HuH-7.5 (cell line): Measurements from ENCODE around the gene SCFD2.
"Not testable (repeated sequence)": the region's sequence is repeated elsewhere in the genome, so short reads cannot be mapped to it uniquely, and the experiment has no call there.

Source experiments
- DNase-seq: peaks from one replicate; pipeline ENCODE4 v3.0.0; 2011; ENCODE audit warnings: low spot score

The SCFD2 gene

DNA sequence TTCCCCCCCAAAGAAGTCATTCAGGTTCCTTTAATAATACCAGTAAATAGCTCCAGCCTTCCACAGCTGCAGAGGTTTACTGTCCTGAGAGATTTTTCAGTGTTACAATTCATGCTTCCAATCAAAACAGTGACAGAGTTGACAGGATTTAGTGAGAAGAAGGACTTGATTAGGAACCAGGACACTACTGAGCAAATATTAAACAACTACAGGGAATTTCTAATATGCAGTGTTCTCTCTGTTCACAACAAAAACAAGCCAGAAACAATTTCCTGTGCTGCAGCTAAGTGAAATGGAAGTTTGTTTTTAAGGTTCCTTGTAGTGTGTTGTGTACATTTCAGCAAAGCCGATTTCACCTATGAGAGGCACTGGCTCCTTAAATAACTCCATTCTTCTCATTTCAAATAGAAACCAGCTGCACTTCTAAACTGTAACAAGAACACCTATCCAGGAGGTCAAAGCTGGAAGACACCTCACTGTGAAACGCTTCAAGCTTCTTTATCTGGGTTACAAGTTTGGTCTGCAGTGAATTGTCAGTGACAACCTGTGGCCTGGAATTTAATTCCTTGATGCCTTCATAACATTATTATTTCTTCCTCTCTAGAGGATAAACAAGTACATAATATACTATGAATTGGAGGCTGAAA is 354.5 kb downstream of the SCFD2 start:
- no peak for DNase-seq

DNA sequence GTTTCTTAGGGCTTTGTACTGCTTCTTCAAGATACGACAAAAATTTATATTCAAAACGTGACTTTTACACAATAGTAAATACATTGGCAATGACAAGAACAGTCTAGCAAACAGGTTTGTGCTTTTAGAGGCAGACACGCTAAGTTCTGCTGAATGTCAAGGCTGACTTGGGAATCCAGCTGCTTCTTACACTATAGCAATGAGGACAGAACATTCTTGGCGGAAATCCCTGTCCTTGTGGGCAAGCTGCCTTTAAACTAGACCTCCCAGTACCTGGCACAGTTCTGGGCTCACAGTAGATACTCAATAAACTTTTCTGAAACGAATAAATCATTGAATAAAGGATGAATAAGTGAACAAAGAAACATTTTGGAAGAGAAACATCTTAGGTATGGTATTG is 355.5 kb downstream of the SCFD2 start:
- DNase-seq = no peak

- no peak for DNase-seq
These were observed 356.0 kb downstream of the SCFD2 start for GRCh38 chr4:53009824-53010223.

DNA sequence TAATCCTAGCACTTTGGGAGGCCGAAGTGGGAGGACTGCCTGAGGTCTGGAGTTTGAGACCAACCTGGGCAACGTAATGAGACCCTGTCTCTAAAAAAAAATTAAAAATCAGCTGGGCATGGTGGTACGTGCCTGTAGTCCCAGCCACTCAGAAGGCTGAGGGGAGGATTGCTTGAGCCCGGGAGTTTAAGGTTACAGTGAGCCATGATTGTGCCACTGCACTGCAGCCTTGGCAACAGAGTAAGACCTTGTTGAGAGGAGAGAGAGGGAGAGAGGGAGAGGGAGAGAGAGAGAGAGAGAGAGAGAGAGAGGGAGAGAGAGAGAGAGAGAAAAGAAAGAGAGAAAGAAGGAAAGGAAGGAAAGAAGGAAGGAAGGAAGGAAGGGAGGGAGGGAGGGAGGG is 358.8 kb downstream of the SCFD2 start:
- DNase-seq = no peak

DNA sequence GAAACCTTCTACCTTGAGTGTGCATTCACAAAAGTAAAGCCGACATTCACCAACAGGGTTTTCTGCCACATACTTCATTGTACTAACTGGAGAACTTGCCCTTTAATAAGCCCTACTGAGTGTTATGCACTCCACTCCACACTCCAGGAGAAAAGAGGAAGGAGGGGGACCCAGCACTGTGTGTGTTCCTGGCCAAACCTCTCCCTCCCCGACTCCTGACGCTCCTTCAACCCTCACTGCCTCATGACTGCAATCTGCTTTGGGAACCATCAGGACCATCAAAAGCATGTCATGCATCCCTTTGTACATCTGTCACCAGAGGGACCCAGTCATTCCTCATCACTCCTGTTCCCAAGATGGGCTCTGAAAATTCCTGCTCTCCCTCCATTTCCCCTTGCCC is 360.1 kb downstream of the SCFD2 start:
- no peak for DNase-seq

GRCh38 chr4:53005149-53005546 is 360.7 kb downstream of the SCFD2 start:
- peak; percentile 38 for DNase-seq

DNA sequence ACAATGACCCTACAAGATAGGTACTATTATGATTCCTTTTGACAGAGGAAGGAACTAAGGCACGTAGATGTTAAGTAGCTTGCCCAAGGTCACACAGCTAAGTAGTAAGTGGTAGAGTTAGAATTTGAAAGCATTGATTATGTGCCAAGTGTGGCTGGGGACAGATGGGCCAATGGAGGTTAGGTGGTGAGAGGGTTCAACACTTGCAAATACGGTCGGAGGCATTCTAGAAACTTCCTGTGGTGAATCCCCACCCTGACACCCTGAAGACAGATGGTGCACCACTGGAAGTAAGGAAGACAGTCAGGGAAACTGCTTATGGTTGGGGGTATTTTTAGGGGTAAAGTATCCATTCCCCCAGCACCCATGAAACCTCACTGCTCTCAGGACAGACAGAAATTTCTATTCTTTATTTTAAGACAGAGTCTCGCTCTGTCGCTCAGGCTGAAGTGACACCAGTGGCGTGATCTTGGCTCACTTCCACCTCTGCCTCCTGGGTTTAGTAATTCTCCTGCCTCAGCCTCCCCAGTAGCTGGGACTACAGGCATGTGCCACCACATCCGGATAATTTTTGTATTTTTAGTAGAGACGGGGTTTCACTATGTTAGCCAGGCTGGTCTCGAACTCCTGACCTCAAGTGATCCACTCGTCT is 361.2 kb downstream of the SCFD2 start:
- no peak for DNase-seq

DNA sequence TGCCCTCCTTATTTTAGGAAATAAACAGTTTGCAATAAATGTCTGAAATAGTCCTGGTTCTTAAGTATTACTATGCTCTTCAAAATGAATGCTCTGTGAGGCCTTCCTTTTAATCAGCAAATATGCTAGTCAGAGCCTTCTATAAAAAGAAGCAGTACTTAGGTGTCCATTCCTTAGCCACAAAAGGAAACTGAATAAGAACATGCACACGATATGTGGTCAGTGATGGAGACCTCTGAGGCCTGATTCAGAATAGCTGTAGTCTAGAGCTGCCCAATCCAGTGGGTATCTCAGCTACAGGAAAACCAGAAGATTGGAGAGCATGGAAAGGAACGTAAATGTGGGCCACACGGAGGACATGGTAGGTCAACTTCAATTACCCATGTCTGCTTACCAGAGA is 361.9 kb downstream of the SCFD2 start:
- no peak for DNase-seq

GRCh38 chr4:53000560-53000959 is 365.3 kb downstream of the SCFD2 start:
- no peak for DNase-seq

- DNase-seq = no peak
These were observed 366.2 kb downstream of the SCFD2 start for GRCh38 chr4:52999626-53000025.

DNA sequence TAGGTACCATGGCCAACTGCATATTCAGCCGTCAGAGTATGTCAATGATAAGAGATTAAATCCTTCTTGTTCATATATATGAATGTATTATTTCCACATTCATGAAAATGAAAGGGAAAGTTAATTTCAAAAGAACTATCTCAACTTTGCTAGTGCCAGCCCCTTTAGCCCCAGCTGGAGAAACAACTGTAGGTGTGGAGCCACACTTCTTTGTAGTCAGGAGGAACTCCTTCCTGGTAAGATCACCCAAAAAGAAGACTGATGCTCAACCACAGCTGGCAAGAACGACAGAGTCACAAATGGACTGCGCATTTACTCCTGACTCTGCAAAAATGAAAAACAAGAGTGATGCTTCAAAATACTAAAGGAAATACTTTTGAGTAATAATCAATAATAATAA is 367.4 kb downstream of the SCFD2 start:
- no peak for DNase-seq

DNA sequence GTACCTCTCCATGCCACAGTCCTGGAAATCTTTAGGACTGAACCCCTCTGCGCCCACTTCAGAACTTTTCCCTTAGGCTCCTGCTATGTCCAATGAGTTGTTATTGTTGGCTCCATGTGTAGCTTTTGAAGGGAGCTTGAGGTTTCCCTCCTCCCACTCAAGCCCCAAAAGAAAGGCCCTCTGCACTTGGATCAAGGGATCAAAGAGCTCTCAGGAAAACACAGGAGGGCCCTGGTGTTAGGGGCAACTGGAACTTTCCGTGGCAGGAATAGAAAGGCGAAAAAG is 368.8 kb downstream of the SCFD2 start:
- no peak for DNase-seq

GRCh38 chr4:52996261-52997131 is 369.4 kb downstream of the SCFD2 start:
- DNase-seq = no peak

- no peak for DNase-seq
These were observed 370.4 kb downstream of the SCFD2 start for GRCh38 chr4:52995360-52996030.

- DNase-seq = no peak
These were observed 371.3 kb downstream of the SCFD2 start for GRCh38 chr4:52994567-52994966.

DNA sequence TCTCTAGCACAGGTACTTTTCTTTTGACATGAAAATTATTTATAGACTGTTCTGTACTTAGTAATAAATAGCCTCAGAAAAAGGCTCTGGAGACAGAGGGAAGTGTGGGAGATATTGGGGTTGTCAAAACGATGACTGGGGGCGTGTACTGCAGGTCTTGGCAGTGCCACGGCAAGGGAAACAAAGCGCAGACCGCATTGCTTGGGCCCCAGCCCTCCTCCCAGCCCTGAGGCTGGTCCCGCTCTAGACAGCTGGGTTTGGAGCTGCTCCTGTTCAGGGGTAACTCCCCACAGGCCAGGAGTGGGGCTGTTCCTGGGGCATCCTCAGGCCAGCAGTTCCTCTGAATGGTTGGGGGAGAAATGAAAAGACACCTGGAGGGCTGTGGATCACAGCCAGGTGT is 372.1 kb downstream of the SCFD2 start:
- DNase-seq = no peak

DNA sequence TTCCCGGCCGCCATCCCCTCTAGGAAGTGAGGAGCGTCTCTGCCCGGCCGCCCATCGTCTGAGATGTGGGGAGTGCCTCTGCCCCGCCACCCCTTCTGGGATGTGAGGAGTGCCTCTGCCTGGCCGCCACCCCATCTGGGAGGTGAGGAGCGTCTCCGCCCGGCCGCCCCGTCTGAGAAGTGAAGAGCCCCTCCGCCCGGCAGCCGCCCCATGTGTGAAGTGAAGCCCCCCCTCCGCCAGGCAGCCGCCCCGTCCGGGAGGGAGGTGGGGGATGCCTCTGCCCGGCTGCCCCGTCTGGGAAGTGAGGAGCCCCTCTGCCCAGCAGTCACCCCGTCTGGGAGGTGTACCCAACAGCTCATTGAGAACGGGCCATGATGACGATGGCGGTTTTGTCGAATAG is 373.3 kb downstream of the SCFD2 start:
- not testable (repeated sequence) for DNase-seq

GRCh38 chr4:52991472-52991871 is 374.4 kb downstream of the SCFD2 start:
- DNase-seq = no peak

DNA sequence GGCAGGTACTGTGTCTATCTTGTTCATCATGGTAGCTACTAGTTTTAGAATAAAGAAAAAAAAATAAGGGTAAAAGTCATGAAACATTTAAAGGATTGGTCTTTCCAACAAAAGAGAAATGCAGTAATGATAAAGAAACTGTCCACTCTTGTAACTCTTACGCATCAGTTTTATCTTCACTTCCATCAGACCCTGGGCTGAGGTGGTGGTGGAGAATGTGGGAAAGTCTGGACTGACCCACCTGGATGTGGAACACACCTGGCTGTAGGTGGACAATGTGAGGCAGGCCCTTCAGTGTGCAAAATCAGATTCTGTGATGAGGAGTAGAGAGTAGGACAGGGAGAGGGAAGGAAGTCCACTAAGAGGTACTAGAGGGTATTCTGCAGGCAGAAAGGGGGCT is 375.2 kb downstream of the SCFD2 start:
- DNase-seq = no peak

DNA sequence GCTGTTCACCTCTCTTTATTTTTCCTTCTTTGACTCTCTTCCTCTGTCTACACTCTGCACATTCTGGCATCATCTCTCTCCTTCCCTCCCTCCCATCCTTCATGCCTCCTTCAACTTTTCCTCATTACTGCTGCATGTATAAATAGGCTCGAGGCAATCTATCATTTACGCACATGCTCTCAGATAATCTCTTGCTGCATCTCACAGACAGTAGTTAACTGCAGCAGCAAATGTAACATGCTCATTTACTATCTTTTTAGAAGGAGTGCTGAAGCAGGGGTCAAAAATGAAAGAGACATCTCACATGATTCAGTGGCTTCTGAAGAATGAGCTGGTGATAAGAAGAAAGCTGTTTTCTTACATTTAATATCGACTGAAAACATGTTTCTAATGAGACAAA is 376.0 kb downstream of the SCFD2 start:
- DNase-seq = no peak

DNA sequence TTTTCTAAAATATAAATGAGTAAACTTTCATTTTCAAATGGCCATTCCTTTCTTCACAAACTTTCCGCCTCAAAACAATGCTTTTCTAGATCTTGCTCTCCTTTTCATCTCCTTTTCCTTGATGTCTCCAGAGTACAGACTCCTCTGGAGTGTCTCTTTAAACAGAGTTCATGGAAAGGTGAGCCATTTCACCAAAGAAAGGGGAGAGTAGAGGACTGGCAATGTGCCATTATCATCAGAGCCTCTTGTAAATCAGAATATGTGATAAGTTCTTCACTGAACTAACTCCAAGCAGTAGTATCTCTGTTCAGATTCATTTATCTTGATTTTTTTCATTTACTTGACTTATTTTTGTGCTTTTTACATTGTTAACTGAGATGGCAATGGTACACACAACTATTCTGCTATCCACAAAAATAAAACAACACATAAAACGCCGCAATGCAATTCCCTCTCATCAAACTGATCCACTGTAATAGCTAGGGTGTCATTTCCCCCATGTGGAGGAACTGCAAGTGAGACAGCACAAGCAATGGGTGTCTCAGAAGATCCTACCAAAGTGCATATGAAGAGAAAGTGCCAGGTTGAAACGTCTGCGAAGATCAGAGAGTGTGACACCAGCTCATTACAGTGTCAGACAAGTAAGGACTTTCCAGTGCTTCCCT is 378.3 kb downstream of the SCFD2 start:
- DNase-seq = no peak

DNA sequence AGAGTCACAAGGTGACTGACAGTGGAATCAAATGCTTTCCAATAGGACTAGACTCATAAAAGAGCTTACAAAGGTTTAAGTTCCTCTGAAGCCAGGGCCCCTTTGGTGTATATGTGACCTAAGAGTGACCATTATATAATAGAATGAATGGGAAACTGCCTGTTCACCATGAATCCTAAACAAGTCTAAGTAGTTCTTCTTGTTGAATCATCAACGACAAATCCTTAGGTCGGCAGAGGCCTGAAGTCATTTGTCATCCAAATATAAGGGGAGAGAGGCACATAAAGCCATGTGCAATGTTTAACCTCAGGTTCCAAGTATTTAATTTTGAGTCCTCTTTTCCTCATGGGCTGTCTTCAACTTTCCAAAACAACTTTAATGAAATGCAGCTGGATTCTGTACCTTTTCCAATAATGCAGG is 381.4 kb downstream of the SCFD2 start:
- DNase-seq = no peak
